ENCODE measurements around the gene ALDH1B1.

- TF ChIP-seq CTCF (IDR thresholded peaks at IDR 0.05) (no peak), POLR2AphosphoS5 (IDR thresholded peaks at IDR 0.05) (no peak), POLR2A (IDR thresholded peaks at IDR 0.05) (no peak)
These were observed at the start of gene ALDH1B1 for GRCh38 chr9:38392235-38393127.

Measured in breast epithelium (tissue), 3 donors.